ENCODE measurements around the gene THY1. TPM values are rescaled to one million over a fixed set of nuclear protein-coding genes. Genes with fewer than 3 reads are reported as not detected.
A peak's percentile ranks its signal among the peaks of the same experiment; 100 is the strongest.

Gene THY1
- total and polyA plus RNA-seq, 2 of the 8 experiments (the other 6 are each of a cell fraction or from before 2014, with no cell fraction given) = 286 to 2,479 TPM

DNA sequence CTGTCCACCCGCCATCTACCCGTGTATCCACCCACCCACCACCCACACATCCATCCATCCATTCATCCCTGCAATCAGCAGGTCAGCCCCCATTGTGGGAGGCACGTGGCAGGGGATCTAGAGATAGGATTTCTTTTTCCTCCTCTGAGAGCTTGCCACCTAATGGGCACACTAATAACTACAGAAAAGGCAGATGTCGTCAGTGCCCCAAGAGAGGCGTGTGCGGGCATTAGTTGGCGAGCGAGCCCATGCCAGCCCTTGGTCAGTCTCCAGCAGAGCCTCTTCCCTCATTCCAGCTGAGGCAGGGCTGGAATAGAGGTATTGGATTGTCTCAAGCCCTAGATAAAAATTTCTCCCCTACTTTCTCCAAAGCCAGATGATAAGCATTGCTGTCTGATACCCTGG lies 51.2 kb downstream of the THY1 start:
- peak overlapping the region; percentile 4; the same call in 1 of the 2 replicates for H2BK12ac ChIP-seq (ENCODE audit: low read depth, low read length)
- no peak overlapping the region for H2AFZ ChIP-seq (ENCODE audit: low read length)
- H4K20me1 ChIP-seq (replicated peaks in 1 of 2; ENCODE audit: control insufficient read depth in 1 of 2, insufficient read depth in 2 of 2, low read length in 2 of 2) = peaks cover 0 to 5% of the 10 kb centered on the region in 2 experiments
- no peak overlapping the region for H4K91ac ChIP-seq (replicated peaks; ENCODE audit: insufficient read length, low read length)
- no peak overlapping the region for H3K27ac ChIP-seq (ENCODE audit: low read depth, low read length)
- no peak for TF ChIP-seq CHD1 (IDR thresholded peaks at IDR 0.05; ENCODE audit: low read depth, low read length)
- TF ChIP-seq RAD21 (IDR thresholded peaks at IDR 0.05 in 1 of 2, conservative IDR thresholded peaks at IDR 0.05 in 1 of 2; ENCODE audit: low read depth in 2 of 2, low read length in 2 of 2) = peak in 1 of 2 experiments; percentile 12; a peak in 2 of 4 replicates
- TF ChIP-seq, protein P1, sequence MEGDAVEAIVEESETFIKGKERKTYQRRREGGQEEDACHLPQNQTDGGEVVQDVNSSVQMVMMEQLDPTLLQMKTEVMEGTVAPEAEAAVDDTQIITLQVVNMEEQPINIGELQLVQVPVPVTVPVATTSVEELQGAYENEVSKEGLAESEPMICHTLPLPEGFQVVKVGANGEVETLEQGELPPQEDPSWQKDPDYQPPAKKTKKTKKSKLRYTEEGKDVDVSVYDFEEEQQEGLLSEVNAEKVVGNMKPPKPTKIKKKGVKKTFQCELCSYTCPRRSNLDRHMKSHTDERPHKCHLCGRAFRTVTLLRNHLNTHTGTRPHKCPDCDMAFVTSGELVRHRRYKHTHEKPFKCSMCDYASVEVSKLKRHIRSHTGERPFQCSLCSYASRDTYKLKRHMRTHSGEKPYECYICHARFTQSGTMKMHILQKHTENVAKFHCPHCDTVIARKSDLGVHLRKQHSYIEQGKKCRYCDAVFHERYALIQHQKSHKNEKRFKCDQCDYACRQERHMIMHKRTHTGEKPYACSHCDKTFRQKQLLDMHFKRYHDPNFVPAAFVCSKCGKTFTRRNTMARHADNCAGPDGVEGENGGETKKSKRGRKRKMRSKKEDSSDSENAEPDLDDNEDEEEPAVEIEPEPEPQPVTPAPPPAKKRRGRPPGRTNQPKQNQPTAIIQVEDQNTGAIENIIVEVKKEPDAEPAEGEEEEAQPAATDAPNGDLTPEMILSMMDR (IDR thresholded peaks at IDR 0.05; ENCODE audit: control extremely low read depth in 1 of 3, insufficient read depth in 1 of 3, low read depth in 1 of 3, low read length in 3 of 3) = peak in 1 of 3 experiments; percentile 24; a peak in 1 of 4 replicates
- TF ChIP-seq, protein P2, sequence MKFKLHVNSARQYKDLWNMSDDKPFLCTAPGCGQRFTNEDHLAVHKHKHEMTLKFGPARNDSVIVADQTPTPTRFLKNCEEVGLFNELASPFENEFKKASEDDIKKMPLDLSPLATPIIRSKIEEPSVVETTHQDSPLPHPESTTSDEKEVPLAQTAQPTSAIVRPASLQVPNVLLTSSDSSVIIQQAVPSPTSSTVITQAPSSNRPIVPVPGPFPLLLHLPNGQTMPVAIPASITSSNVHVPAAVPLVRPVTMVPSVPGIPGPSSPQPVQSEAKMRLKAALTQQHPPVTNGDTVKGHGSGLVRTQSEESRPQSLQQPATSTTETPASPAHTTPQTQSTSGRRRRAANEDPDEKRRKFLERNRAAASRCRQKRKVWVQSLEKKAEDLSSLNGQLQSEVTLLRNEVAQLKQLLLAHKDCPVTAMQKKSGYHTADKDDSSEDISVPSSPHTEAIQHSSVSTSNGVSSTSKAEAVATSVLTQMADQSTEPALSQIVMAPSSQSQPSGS (IDR thresholded peaks at IDR 0.05; ENCODE audit: low read length) = no peak
- no peak for TF ChIP-seq NRF1 (IDR thresholded peaks at IDR 0.05; ENCODE audit: low read depth, low read length)
- TF ChIP-seq, protein P3, sequence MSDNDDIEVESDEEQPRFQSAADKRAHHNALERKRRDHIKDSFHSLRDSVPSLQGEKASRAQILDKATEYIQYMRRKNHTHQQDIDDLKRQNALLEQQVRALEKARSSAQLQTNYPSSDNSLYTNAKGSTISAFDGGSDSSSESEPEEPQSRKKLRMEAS (IDR thresholded peaks at IDR 0.05) = peak; percentile 40; the same call in 1 of the 2 replicates
- H3K79me1 ChIP-seq (ENCODE audit: low read depth, low read length) = no peaks in the 10 kb centered on the region
- no peak overlapping the region; the same call in 1 of the 2 replicates for H2AK5ac ChIP-seq (ENCODE audit: low read depth, low read length)
- no peak overlapping the region for H2BK5ac ChIP-seq (ENCODE audit: low read depth, low read length)
- no peak overlapping the region for H3K4me2 ChIP-seq (ENCODE audit: insufficient read depth in 1 of 2, low read depth in 2 of 2, low read length in 2 of 2)
- H2BK120ac ChIP-seq (replicated peaks; ENCODE audit: low read depth, low read length) = no peak overlapping the region
- FAIRE-seq (no peak), DNase-seq (ENCODE audit: low read depth in 1 of 2, low spot score in 2 of 2) (no peak)
- H3K36me3 ChIP-seq (ENCODE audit: control insufficient read depth in 2 of 4, insufficient read depth in 4 of 4, low read length in 3 of 4) = no peaks in the 10 kb centered on the region
- H3K23ac ChIP-seq (ENCODE audit: insufficient read length) = no peak overlapping the region
- H3K27me3 ChIP-seq (replicated peaks in 1 of 4; ENCODE audit: control insufficient read depth in 3 of 4, extremely low read depth in 1 of 4, insufficient read depth in 3 of 4, low read length in 3 of 4) = peaks cover 0 to 5% (median 0%) of the 10 kb centered on the region in 4 experiments; a peak in 2 of 7 replicates
- peaks cover 0 to 38% (median 24%) of the 10 kb centered on the region in 4 experiments; a peak in 6 of 7 replicates for H3K4me1 ChIP-seq (replicated peaks in 1 of 4; ENCODE audit: control insufficient read depth in 3 of 4, insufficient read depth in 4 of 4, low read length in 3 of 4)
- H2BK15ac ChIP-seq (ENCODE audit: low read length) = 0 out of 2 replicates have a peak overlapping the region, but pooled peaks have one; percentile 72
- CTCF ChIA-PET (ENCODE audit: partially characterized antibody) = interaction anchor here (1.2 to 26.3 kb wide), 8 partner anchors 12 to 166 kb away, joined by 3 to 474 read pairs (median 42); partner anchors contain the start of genes C1QTNF5, MFRP and USP2
- 89% methylated on average over 8 of the region's 8 CpGs; no CpG with 5 or more reads in 1 of the 2 experiments for WGBS, 2 experiments (ENCODE audit: extremely low coverage in 1 of 2, insufficient coverage in 1 of 2, insufficient read length in 1 of 2, insufficient replicate concordance in 2 of 2, low coverage in 1 of 2, low lambda C conversion rate in 2 of 2, missing lambda C conversion rate in 1 of 2)
- H3K18ac ChIP-seq (ENCODE audit: extremely low read depth, low read length) = no peak overlapping the region
- no peak overlapping the region for H3K4ac ChIP-seq (replicated peaks; ENCODE audit: insufficient read length, low read depth, low read length)
- no peaks in the 10 kb centered on the region for H3K79me2 ChIP-seq (ENCODE audit: control insufficient read depth in 1 of 2, insufficient read depth in 2 of 2, low read length in 2 of 2)
- no peak overlapping the region for H3K14ac ChIP-seq (ENCODE audit: insufficient read length)
- H4K8ac ChIP-seq (ENCODE audit: extremely low read depth, insufficient read depth, low read length) = no peak overlapping the region
- no peak overlapping the region for H4K5ac ChIP-seq (ENCODE audit: insufficient read length, low read depth, low read length)
- no peaks in the 10 kb centered on the region for H3K9me3 ChIP-seq (ENCODE audit: insufficient read depth in 2 of 2, low read depth in 1 of 2, low read length in 1 of 2)
- no peaks in the 10 kb centered on the region for H3K23me2 ChIP-seq (ENCODE audit: low read depth, low read length)
- H2BK20ac ChIP-seq (ENCODE audit: low read length) = no peak overlapping the region
- no peak overlapping the region for H3K4me3 ChIP-seq (ENCODE audit: extremely low read depth in 1 of 4, insufficient read depth in 2 of 4, low read depth in 3 of 4, low read length in 4 of 4)
- POLR2A ChIA-PET (ENCODE audit: partially characterized antibody) = interaction anchor here (1.0 to 6.6 kb wide), 2 partner anchors 10 to 28 kb away, joined by 3 to 32 read pairs; no protein-coding TSS in a partner anchor
- H3K9ac ChIP-seq (replicated peaks in 1 of 4; ENCODE audit: extremely low read depth in 1 of 4, low read depth in 3 of 4, low read length in 3 of 4) = no peak overlapping the region
- no peak overlapping the region for H3K56ac ChIP-seq (replicated peaks; ENCODE audit: insufficient read length, low read depth, low read length)
